Pulmonary artery endothelial cell (primary cell): ENCODE measurements around the gene RNASEH2B. TPM values are rescaled to one million over a fixed set of nuclear protein-coding genes. Genes with fewer than 3 reads are reported as not detected.

Experiments used
- DNase-seq: peaks from one replicate; pipeline ENCODE4 v3.0.0-alpha.2; 2011; ENCODE audit warnings: low read depth, low spot score
- total RNA-seq: library from RNA; depleted of rRNA; stranded (reverse); fragments of >200 nt; gene quantifications from 2 replicates; pipeline ENCODE4 v1.2.3, GENCODE V29; 2014

Gene RNASEH2B
- total RNA-seq, 1 donor from 2014 or later: 31.9 TPM

GRCh38 chr13:50936679-50937078 is 27.1 kb downstream of the RNASEH2B start:
- DNase-seq: no peak

DNA sequence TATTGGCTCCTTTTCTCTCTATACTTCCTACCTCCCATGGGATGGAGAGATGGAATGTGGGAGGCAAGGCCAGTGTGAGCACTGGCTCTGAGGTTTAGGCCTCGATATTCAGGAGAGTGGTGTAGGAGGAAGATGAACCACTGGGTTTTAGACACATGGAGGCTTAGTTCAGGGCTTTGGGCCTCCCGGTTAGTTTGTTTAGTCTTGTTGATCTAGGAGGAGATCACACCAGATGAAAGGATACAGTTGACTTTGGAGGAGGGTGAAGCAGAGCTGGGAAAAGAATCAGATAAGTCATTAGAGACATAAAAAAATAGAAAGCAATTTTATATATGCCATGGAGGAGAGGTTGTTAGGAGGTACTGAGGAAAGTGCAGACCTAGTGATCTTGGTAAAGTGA is 30.9 kb downstream of the RNASEH2B start:
- DNase-seq: no peak

GRCh38 chr13:50941146-50941545 is 31.6 kb downstream of the RNASEH2B start:
- DNase-seq: no peak

DNA sequence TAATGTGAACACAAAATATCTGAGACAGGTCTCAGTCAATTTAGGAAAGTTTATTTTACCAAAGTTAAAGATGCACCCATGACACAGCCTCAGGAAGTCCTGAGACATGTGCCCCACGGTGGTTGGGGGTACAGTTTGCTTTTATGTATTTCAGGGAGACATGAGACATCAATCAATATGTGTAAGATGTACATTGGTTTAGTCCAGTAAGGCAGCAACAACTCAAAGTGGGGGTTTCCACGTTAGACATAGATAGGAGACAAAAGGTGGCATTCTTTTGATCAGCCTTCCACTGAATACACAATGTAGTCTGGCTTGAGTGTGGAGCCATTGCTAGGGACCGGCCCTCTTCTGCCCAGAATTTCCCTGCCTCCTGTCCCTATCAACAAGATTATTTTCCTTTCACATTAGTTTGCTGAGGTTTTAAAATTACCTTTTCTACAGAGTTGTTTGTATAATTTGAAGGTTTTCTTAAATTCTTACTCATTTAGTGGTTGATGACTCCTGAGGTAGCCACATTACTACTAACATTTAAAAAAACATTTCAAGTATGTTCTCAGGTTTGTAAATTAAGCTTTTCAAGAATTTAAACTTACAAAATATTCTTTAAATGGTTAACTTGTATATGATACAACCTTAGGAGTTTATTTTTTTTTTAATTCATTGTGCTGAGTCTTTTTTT is 33.2 kb downstream of the RNASEH2B start:
- DNase-seq: no peak

- DNase-seq: no peak
Measured at GRCh38 chr13:50945669-50946068, 36.1 kb downstream of the RNASEH2B start.

DNA sequence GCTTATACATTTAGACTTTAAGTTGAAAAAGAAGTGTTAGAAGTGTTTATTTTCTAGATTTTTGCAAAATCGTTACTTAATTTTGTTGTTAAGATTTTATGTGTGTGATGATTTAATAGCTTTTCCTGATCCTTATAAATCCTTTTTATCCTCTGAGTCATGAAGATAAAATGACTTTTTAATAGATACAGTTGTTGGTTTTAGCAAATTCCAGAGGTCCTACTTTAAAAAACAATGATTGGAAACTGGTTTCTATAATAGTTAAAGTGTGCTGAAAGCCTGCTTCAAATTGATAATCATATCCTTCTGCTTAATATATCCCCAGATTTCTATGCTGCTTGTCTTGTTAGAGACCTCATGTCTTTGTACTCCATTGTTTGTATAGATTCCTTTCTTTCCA is 39.0 kb downstream of the RNASEH2B start:
- no peak for DNase-seq

- DNase-seq: no peak
Measured at GRCh38 chr13:50950849-50951248, 41.3 kb downstream of the RNASEH2B start.

- DNase-seq: no peak
Measured at GRCh38 chr13:50951366-50951765, 41.8 kb downstream of the RNASEH2B start.

DNA sequence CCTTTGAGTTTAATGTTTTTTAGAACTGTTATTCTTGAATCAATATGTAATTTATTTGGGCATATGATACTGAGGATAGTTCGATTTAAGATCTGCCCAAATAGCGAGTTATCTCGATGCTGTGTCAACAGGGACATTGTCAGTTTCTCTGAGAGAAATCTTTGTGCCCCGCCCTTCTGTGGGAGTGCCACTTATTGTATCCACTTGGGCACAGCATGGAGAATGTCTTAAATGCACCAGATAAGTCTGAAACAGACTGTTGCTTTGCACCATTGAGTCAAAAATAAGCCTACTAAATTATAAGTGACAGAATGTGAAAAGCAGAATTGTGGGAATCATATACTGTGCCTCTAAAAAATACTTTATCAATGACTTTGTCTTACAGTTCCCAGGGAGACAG is 45.6 kb downstream of the RNASEH2B start:
- DNase-seq: no peak

GRCh38 chr13:50955798-50956197 is 46.2 kb downstream of the RNASEH2B start:
- no peak for DNase-seq

DNA sequence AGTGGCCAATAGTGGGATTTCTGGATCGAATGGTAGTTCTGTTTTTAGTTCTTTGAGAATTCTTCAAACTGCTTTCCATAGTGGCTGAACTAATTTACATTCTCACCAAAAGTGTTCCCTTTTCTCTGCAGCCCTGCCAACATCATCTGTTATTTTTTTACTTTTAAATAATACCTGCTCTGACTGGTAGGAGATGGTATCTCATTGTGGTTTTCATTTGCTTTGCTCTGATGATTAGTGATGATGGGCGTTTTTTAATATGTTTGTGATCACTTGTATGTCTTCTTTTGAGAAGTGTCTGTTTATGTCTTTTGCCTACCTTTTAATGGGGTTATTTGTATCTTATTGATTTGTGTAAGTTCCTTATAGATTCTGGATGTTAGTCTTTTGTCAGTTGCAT is 48.0 kb downstream of the RNASEH2B start:
- no peak for DNase-seq

GRCh38 chr13:50969691-50970090 is 60.1 kb downstream of the RNASEH2B start:
- DNase-seq: no peak

GRCh38 chr13:50970956-50971355 is 61.4 kb downstream of the RNASEH2B start:
- DNase-seq: no peak

- DNase-seq: no peak
Measured at GRCh38 chr13:50974268-50974667, 64.7 kb downstream of the RNASEH2B start.

DNA sequence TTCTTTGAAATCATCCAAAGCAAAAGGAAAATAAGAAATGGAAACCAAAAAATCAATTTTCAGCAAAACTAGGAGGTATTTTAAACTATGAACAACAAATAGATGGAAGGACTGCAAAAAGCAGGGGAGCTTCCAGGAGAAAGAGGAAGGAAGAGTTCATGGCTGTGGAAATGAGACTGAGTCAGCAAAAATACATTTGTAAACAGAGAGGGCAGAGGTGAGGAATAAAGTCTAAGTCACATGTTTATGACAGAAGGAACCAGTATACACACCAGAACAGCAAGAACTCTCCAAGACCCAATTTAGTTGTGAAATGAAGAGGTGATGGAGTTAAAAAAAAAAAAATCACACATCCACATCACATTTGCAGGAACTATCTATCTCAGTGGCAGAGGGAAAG is 69.6 kb downstream of the RNASEH2B start:
- DNase-seq: no peak

DNA sequence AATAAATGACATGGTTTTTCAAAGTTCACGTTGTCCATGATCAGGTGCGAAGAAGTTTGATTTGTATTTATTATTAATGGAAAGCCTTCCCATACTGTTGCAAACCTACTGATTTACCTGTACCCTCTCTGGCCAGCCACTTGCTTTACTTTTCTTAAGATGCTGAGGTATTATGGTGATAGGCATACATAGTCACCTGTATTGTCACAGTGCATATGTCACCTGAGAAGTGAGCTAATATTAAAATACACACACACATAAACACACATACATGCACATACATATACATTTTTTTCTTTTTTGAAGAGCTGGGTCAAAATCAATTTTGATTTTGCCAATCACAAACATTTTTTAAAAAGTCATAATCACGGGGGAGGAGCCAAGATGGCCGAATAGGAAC is 72.1 kb downstream of the RNASEH2B start:
- DNase-seq: no peak

DNA sequence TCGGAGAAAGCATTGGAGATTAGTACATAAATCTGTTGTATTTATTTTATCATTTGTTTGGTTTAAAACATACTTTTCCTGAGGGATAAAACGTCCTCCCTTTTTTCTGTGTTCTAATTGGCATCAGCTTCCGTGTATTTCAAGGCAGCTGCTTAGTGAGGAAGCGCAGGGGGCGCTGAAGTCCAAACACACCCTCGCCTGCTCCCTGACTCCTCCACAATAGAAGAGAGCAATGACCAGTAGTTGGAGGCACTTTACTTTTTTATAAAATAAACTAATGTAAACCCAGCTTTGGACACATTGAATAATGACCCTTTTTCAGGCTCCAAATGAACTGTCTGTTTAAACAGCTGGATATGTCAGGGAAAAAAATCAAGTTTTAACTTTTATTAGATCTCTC is 79.9 kb downstream of the RNASEH2B start:
- no peak for DNase-seq

- no peak for DNase-seq
Measured at GRCh38 chr13:50990065-50990817, 80.7 kb downstream of the RNASEH2B start.

- no peak for DNase-seq
Measured at GRCh38 chr13:50990818-50991506, 81.4 kb downstream of the RNASEH2B start.

- no peak for DNase-seq
Measured at GRCh38 chr13:50991579-50992521, 82.3 kb downstream of the RNASEH2B start.

- DNase-seq: no peak
Measured at GRCh38 chr13:50993371-50993770, 83.8 kb downstream of the RNASEH2B start.
